Prostate gland (tissue), 2 donors: ENCODE measurements around the gene CRIM1. TPM values are rescaled to one million over a fixed set of nuclear protein-coding genes. Genes with fewer than 3 reads are reported as not detected.

Experiments
- DNase-seq: peaks from one replicate; pipeline ENCODE4 v3.0.0-alpha.2; 2019; ENCODE audit warnings: low spot score
- H3K27ac ChIP-seq, 2 donors: fragments of 200-600 bp; sonication (generic); 2 replicates each; pipeline ENCODE4 v1.5.1; 2017 to 2019
- H3K27me3 ChIP-seq: fragments of 200-600 bp; sonication (generic); replicated peaks from 2 replicates; pipeline ENCODE4 v1.5.1; 2019; ENCODE audit not compliant: insufficient read depth
- H3K36me3 ChIP-seq, 2 donors: fragments of 200-600 bp; sonication (generic); 1 replicate in 1 of 2; 2 replicates in 1 of 2; pipeline versions ENCODE4 v1.5.1 to v1.8.1; 2017 to 2019
- H3K4me1 ChIP-seq: fragments of 200-600 bp; sonication (generic); replicated peaks from 2 replicates; pipeline ENCODE4 v1.5.1; 2019
- H3K4me3 ChIP-seq, 2 donors: fragments of 200-600 bp; sonication (generic); 2 replicates each; pipeline ENCODE4 v1.5.1; 2017 to 2019
- H3K9me3 ChIP-seq: fragments of 200-600 bp; sonication (generic); 2 replicates; pipeline ENCODE4 v1.5.1; 2017
- CTCF ChIP-seq, 4 experiments: fragments of 200-600 bp in 2 of 4; fragments of 450-650 bp in 2 of 4; sonication (generic) in 2 of 4; IDR thresholded peaks; 1 replicate in 3 of 4; 2 replicates in 1 of 4; pipeline ENCODE4 v1.5.1; 2016 to 2019; ENCODE audit warnings: antibody characterized with exemption in 4 of 4, mild to moderate bottlenecking in 2 of 4, moderate library complexity in 2 of 4
- POLR2A ChIP-seq: fragments of 450-650 bp; IDR thresholded peaks from one replicate; pipeline ENCODE4 v1.6.1; 2016; ENCODE audit warnings: antibody characterized with exemption, mild to moderate bottlenecking
- POLR2AphosphoS5 ChIP-seq: sonication (generic); formaldehyde crosslinking; IDR thresholded peaks from one replicate; pipeline ENCODE4 v1.6.1; 2017; ENCODE audit warnings: antibody characterized with exemption
- WGBS: methylation state at CpG from one replicate; pipeline ENCODE4 v1.1.5; 2018; 5-methylcytosine and 5-hydroxymethylcytosine counted together
- intact Hi-C: fragments of 100-400 bp; cut with DNase I; formaldehyde crosslinking; loops from one replicate; pipeline ENCODE4 v1.14.2; 2022
- total RNA-seq, 2 donors: library from RNA; depleted of rRNA; stranded (reverse); fragments of >200 nt; gene quantifications; one replicate each; pipeline ENCODE4 v1.1.0, GENCODE V29; 2016

Gene CRIM1
- total RNA-seq, 2 donors from 2014 or later = 55.2 to 101 TPM

- H3K27ac ChIP-seq = no peak overlapping the region
- no peaks in the 10 kb centered on the region for H3K36me3 ChIP-seq
- no peaks in the 10 kb centered on the region for H3K9me3 ChIP-seq
- DNase-seq = no peak
- 81% methylated on average over 7 of the region's 7 CpGs for WGBS
- H3K4me1 ChIP-seq = no peaks in the 10 kb centered on the region
- no peaks in the 10 kb centered on the region for H3K27me3 ChIP-seq
- H3K4me3 ChIP-seq = no peak overlapping the region
- no peak for TF ChIP-seq CTCF (IDR thresholded peaks at IDR 0.05)
- TF ChIP-seq POLR2A = no peak
- no peak for TF ChIP-seq POLR2AphosphoS5
- intact Hi-C loops = loop anchor here (5.0 kb wide), 2 partner anchors 34 to 106 kb away; partner anchors contain the start of gene CRIM1
Observed at GRCh38 chr2:36463365-36463764, 107.8 kb downstream of the CRIM1 start.

GRCh38 chr2:36464006-36464721, 108.6 kb downstream of the CRIM1 start:
- Histone ChIP-seq H3K4me3 (no peak overlapping the region), H3K36me3 (no peaks in the 10 kb centered on the region), H3K27me3 (no peaks in the 10 kb centered on the region), H3K27ac (no peak overlapping the region), H3K4me1 (no peaks in the 10 kb centered on the region), H3K9me3 (no peaks in the 10 kb centered on the region)
- intact Hi-C loops = loop anchor here (5.0 kb wide), 2 partner anchors 33 to 107 kb away; partner anchors contain the start of gene CRIM1
- DNase-seq = no peak
- WGBS = 91% methylated on average over 11 of the region's 11 CpGs
- TF ChIP-seq POLR2AphosphoS5 (no peak), CTCF (IDR thresholded peaks at IDR 0.05) (no peak), POLR2A (no peak)

GRCh38 chr2:36466135-36466534, 110.6 kb downstream of the CRIM1 start:
- H3K27me3 ChIP-seq = no peaks in the 10 kb centered on the region
- H3K4me1 ChIP-seq = no peaks in the 10 kb centered on the region
- no peak overlapping the region for H3K4me3 ChIP-seq
- H3K27ac ChIP-seq = no peak overlapping the region
- TF ChIP-seq POLR2A (no peak), POLR2AphosphoS5 (no peak), CTCF (IDR thresholded peaks at IDR 0.05) (no peak)
- H3K9me3 ChIP-seq = no peaks in the 10 kb centered on the region
- WGBS = 88% methylated on average over 4 of the region's 4 CpGs
- intact Hi-C loops = no loop called here
- DNase-seq = no peak
- H3K36me3 ChIP-seq = no peaks in the 10 kb centered on the region

- H3K27ac ChIP-seq = no peak overlapping the region
- DNase-seq = no peak
- intact Hi-C loops = no loop called here
- no peak overlapping the region for H3K4me3 ChIP-seq
- H3K4me1 ChIP-seq = no peaks in the 10 kb centered on the region
- no peaks in the 10 kb centered on the region for H3K36me3 ChIP-seq
- no peaks in the 10 kb centered on the region for H3K27me3 ChIP-seq
- H3K9me3 ChIP-seq = no peaks in the 10 kb centered on the region
- no peak for TF ChIP-seq POLR2AphosphoS5
- TF ChIP-seq POLR2A = no peak
- no peak for TF ChIP-seq CTCF (IDR thresholded peaks at IDR 0.05)
- WGBS = 79% methylated on average over 10 of the region's 10 CpGs
Observed at GRCh38 chr2:36468463-36469105, 113.0 kb downstream of the CRIM1 start.

- intact Hi-C loops = no loop called here
- Histone ChIP-seq H3K27me3 (no peaks in the 10 kb centered on the region), H3K36me3 (no peaks in the 10 kb centered on the region), H3K9me3 (no peaks in the 10 kb centered on the region), H3K4me3 (no peak overlapping the region), H3K27ac (no peak overlapping the region), H3K4me1 (no peaks in the 10 kb centered on the region)
- TF ChIP-seq CTCF (IDR thresholded peaks at IDR 0.05) = no peak
- TF ChIP-seq POLR2A = no peak
- no peak for TF ChIP-seq POLR2AphosphoS5
- DNase-seq = no peak
- WGBS = 87% methylated on average over 1 of the region's 1 CpG
Observed at GRCh38 chr2:36469106-36469477, 113.5 kb downstream of the CRIM1 start.
